Measurements from ENCODE around the gene SLC39A11.

- no peak for TF ChIP-seq MAX (IDR thresholded peaks at IDR 0.05)
- TF ChIP-seq YY1 (IDR thresholded peaks at IDR 0.05; ENCODE audit: low read depth), result no peak
Measured at GRCh38 chr17:72616447-72616846, 476.0 kb downstream of the SLC39A11 start.
